GM21723 (cell line): ENCODE measurements around the gene TCF23.
"Not testable (repeated sequence)": the region's sequence is repeated elsewhere in the genome, so short reads cannot be mapped to it uniquely, and the experiment has no call there.

ENCODE experiments used
- ATAC-seq: cut with Tn5 transposase; IDR thresholded peaks from one replicate; pipeline ENCODE4 v1.9.1; 2021; ENCODE audit warnings: mild to moderate bottlenecking, moderate library complexity; ENCODE audit not compliant: unreplicated experiment

TCF23 gene

GRCh38 chr2:27184115-27184514 is 35.3 kb downstream of the TCF23 start:
- ATAC-seq: no peak

GRCh38 chr2:27185331-27186026 is 36.7 kb downstream of the TCF23 start:
- ATAC-seq: no peak

GRCh38 chr2:27186613-27187345 is 38.0 kb downstream of the TCF23 start:
- no peak for ATAC-seq

DNA sequence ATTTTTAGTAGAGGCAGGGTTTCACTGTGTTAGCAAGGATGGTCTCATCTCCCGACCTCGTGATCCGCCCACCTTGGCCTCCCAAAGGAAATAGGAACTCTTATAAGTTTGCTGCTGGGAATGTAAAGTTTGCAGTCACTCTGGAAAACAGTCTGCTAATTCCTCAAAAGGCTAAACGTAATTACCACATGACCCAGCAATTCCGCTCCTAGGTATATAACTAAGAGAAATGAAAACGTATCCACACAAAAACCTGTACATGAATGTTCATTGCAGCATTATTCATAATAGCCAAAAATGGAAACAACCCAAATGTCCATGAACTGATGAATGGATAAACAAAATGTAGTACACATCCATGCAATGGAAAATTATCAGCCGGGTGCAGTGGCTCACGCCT is 41.2 kb downstream of the TCF23 start:
- ATAC-seq: no peak

- ATAC-seq: no peak
Observed at GRCh38 chr2:27191070-27191829, 42.4 kb downstream of the TCF23 start.

GRCh38 chr2:27194538-27195354 is 45.9 kb downstream of the TCF23 start:
- ATAC-seq: no peak

DNA sequence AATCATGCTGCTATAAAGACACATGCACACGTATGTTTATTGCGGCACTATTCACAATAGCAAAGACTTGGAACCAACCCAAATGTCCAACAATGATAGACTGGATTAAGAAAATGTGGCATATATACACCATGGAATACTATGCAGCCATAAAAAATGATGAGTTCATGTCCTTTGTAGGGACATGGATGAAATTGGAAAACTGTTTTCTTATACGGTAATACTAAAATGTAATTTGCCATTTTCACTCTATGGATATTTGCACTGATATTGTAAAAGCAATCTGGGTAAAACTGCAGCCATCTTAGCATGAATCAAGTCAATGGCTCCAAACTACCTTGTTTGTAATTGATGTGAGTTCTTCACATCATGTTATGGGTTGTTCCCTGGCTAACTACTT is 47.0 kb downstream of the TCF23 start:
- not testable (repeated sequence) for ATAC-seq

DNA sequence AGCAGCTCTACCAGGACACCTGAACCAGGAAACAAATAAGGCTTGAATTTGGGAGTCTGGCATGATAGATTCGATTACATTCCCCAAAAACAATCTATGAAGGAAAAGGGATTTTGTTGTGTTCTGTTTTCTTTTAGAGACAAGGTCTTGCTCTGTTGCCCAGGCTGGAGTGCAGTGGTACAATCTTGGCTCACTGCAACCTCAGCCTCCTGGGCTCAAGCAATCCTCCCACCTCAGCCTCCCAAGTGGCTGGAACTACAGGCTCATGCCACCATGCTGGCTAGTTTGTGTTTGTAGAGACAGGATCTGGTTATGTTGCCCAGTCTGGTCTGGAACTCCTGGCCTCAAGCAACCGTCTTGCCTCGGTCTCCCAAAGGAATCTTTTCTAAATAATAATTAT is 49.3 kb downstream of the TCF23 start:
- ATAC-seq: not testable (repeated sequence)

DNA sequence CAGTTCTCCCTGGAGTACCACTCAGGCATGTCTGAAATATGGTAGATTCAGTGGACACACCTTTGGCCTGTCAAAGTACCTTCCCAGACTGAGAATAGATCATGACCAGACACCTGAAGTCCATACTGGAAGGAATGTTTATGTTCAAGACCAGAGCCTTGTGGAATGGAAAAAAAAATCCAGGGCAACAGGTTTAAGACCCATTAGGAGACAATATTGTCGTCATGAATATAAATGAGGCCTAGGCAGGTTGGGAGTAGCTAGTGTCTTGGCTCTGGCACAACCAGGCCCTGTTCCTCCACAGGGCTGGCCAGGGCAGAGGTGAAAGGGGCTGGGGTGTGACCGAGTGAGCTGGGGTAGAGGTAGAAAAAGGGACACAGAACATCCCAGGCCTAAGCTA is 49.8 kb downstream of the TCF23 start:
- no peak for ATAC-seq

- ATAC-seq: no peak
Observed at GRCh38 chr2:27199241-27199640, 50.4 kb downstream of the TCF23 start.

- no peak for ATAC-seq
Observed at GRCh38 chr2:27201675-27202074, 52.9 kb downstream of the TCF23 start.

DNA sequence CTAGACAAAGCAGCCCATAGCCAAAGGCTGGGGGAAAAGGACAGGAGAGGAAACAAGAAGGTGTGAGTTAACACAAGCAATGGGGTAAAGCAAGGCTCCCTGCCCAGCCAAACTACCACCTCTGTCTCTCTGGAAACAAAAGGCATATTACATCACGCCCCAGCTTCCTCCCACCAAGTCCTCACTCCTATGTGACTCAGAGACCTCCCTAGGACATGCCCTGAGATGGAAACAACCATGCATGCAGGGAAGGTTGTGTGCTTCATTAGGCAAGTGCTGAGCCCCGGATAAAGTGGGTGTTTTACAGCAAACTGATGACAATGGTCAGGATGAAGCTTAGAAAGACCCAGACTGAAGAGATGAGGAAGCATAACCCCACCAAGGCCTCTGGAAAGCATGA is 54.0 kb downstream of the TCF23 start:
- no peak for ATAC-seq

DNA sequence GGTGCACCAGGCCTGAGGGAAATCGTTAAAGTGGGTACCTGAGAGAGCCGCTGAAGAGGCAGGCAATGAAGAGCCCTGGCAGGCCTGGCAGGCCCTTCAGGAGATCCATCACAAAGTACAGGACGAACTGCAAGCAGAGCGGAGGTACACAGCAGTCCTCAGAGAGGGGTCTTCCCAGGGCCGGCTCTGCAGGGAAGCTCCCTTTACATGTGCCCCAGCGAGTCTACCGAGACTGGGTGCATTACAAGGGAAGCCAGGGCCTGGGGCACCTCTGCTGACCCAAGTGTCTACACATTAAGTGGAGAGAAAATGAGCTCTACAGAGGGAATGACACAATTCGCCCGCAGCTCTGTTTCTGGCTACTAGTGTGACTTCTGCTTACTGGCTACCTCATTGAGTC is 54.9 kb downstream of the TCF23 start:
- no peak for ATAC-seq

DNA sequence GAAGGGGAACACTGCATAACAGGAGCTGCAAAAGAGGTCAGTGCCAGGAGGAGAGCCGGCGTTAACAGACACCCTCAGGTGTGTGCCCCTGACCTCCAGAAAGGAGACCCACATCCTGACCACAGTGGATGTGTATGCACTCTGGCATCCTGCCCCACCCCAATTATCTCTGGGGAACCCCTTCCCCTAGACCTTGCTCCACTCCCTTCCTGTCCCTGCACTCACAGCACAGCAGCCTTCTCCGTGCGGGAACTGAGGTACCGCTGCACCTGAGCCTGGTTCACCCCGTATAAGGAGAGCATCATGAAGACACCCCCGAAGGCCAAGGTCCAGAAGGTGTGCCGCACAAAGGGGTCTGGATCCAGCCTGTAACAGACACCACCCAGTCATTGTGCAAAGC is 55.8 kb downstream of the TCF23 start:
- ATAC-seq: no peak

DNA sequence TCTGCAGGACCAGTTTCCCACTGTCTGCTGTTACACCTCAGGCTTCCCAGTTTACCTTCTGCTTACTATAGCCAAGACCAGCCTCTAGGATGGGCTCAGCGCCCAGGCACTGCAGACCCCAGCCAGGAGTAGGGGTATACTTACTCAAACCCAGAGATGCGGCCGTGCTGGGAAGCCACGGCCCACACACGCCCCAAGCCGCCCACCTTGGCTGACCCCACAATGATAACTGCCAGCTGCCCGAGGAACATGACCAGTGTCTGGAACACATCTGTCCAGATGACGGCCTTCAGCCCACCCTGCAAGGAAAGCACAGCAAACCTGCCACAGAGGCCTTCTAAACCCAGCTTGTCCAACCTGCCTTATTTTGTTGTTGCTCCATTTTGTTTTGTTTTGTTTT is 56.4 kb downstream of the TCF23 start:
- ATAC-seq: no peak

DNA sequence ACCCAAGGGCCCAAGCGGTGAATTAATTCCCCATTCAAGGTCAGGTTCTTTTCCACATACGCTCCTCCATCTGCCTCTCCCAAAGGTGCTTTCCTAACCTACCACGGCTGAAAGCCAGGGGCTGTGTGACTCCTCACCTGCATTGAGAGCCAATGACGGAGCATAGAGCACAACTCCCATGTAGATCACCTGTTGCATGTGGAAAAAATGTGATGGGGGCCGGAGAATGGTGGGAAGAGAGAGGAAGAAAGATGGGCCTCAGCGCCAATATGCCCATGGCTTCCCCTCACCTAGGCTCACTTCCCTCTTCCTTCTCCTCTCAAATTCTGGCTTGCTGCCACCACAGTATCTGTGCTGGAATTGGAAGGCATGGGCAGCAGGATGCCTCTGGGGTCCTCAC is 57.5 kb downstream of the TCF23 start:
- ATAC-seq: no peak
